Activated T-cell treated with anti-CD3 and anti-CD28 coated beads for 24 hours (primary cell): ENCODE data around the gene ADM5.

Experiments
- DNase-seq: peaks from one replicate; pipeline ENCODE4 v3.0.0-alpha.2; 2020; ENCODE audit warnings: low read depth

The ADM5 gene

GRCh38 chr19:49680421-49681351 lies 8.7 kb upstream of the ADM5 start:
- DNase-seq = peak; percentile 91

GRCh38 chr19:49681830-49682229 lies 7.6 kb upstream of the ADM5 start:
- no peak for DNase-seq

- no peak for DNase-seq
Observed at GRCh38 chr19:49682274-49682673, 7.1 kb upstream of the ADM5 start.

GRCh38 chr19:49683814-49684250 lies 5.6 kb upstream of the ADM5 start:
- DNase-seq = no peak

GRCh38 chr19:49684251-49684982 lies 5.0 kb upstream of the ADM5 start:
- DNase-seq = no peak

- no peak for DNase-seq
Observed at GRCh38 chr19:49684983-49685553, 4.3 kb upstream of the ADM5 start.

- DNase-seq = no peak
Observed at GRCh38 chr19:49685845-49686332, 3.5 kb upstream of the ADM5 start.

GRCh38 chr19:49686503-49687088 lies 2.8 kb upstream of the ADM5 start:
- DNase-seq = no peak

- no peak for DNase-seq
Observed at GRCh38 chr19:49687150-49687549, 2.2 kb upstream of the ADM5 start.

- DNase-seq = no peak
Observed at GRCh38 chr19:49687566-49688316, 1.7 kb upstream of the ADM5 start.

- no peak for DNase-seq
Observed at GRCh38 chr19:49688531-49689132, 762 bp upstream of the ADM5 start.

GRCh38 chr19:49690079-49690655 lies 773 bp downstream of the ADM5 start:
- no peak for DNase-seq

GRCh38 chr19:49690656-49691242 lies 1.4 kb downstream of the ADM5 start, which contains the start of gene CPT1C:
CPT1C (plus strand) TSS chr19:49691116; CDS start chr19:49692253, 1,137 bp downstream.
- peak; percentile 48 for DNase-seq

- no peak for DNase-seq
Observed at GRCh38 chr19:49691243-49692146, 2.1 kb downstream of the ADM5 start.

- DNase-seq = no peak
Observed at GRCh38 chr19:49692147-49692506, 2.7 kb downstream of the ADM5 start.

- DNase-seq = no peak
Observed at GRCh38 chr19:49696115-49696514, 6.7 kb downstream of the ADM5 start.

- no peak for DNase-seq
Observed at GRCh38 chr19:49696865-49697264, 7.5 kb downstream of the ADM5 start.

- DNase-seq = no peak
Observed at GRCh38 chr19:49699364-49699763, 10.0 kb downstream of the ADM5 start.

- no peak for DNase-seq
Observed at GRCh38 chr19:49700563-49700962, 11.2 kb downstream of the ADM5 start.
